Measurements from ENCODE around the gene SLC19A1. TPM values are rescaled to one million over a fixed set of nuclear protein-coding genes. Genes with fewer than 3 reads are reported as not detected.
"Not testable (repeated sequence)": the region's sequence is repeated elsewhere in the genome, so short reads cannot be mapped to it uniquely, and the experiment has no call there.

Gene SLC19A1
- total RNA-seq, 1 donor from 2014 or later: 6.5 TPM

GRCh38 chr21:45531393-45532215 lies 10.6 kb downstream of the SLC19A1 start:
- Mint-ChIP-seq H3K4me1 (ENCODE audit: low read depth) (peaks cover 5% of the 10 kb centered on the region), H3K4me3 (ENCODE audit: unreplicated experiment) (no peak overlapping the region), H3K9me3 (ENCODE audit: low read depth) (no peaks in the 10 kb centered on the region), H3K27ac (ENCODE audit: unreplicated experiment) (no peak overlapping the region), H3K36me3 (ENCODE audit: low read depth) (peaks cover 1% of the 10 kb centered on the region), H3K27me3 (ENCODE audit: low read depth) (no peaks in the 10 kb centered on the region)
- DNase-seq (ENCODE audit: low spot score): peak; percentile 90
- TF ChIP-seq, protein P1, sequence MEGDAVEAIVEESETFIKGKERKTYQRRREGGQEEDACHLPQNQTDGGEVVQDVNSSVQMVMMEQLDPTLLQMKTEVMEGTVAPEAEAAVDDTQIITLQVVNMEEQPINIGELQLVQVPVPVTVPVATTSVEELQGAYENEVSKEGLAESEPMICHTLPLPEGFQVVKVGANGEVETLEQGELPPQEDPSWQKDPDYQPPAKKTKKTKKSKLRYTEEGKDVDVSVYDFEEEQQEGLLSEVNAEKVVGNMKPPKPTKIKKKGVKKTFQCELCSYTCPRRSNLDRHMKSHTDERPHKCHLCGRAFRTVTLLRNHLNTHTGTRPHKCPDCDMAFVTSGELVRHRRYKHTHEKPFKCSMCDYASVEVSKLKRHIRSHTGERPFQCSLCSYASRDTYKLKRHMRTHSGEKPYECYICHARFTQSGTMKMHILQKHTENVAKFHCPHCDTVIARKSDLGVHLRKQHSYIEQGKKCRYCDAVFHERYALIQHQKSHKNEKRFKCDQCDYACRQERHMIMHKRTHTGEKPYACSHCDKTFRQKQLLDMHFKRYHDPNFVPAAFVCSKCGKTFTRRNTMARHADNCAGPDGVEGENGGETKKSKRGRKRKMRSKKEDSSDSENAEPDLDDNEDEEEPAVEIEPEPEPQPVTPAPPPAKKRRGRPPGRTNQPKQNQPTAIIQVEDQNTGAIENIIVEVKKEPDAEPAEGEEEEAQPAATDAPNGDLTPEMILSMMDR (IDR thresholded peaks at IDR 0.05): no peak

DNA sequence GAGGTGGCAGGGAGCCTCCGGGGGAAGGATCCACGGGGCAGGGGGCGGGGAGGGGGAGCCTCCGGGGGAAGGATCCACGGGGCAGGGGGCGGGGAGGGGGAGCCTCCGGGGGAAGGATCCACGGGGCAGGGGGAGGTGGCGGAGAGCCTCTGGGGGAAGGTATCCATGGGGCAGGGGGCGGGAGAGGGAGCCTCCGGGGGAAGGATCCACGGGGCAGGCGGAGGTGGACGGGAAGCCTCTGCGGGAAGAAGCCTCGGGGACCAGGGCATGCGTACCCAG lies 11.2 kb downstream of the SLC19A1 start:
- not testable (repeated sequence) for DNase-seq (ENCODE audit: low spot score); H3K36me3 Mint-ChIP-seq (ENCODE audit: low read depth); H3K27ac Mint-ChIP-seq (ENCODE audit: unreplicated experiment); H3K9me3 Mint-ChIP-seq (ENCODE audit: low read depth); H3K27me3 Mint-ChIP-seq (ENCODE audit: low read depth); H3K4me1 Mint-ChIP-seq (ENCODE audit: low read depth); H3K4me3 Mint-ChIP-seq (ENCODE audit: unreplicated experiment)

DNA sequence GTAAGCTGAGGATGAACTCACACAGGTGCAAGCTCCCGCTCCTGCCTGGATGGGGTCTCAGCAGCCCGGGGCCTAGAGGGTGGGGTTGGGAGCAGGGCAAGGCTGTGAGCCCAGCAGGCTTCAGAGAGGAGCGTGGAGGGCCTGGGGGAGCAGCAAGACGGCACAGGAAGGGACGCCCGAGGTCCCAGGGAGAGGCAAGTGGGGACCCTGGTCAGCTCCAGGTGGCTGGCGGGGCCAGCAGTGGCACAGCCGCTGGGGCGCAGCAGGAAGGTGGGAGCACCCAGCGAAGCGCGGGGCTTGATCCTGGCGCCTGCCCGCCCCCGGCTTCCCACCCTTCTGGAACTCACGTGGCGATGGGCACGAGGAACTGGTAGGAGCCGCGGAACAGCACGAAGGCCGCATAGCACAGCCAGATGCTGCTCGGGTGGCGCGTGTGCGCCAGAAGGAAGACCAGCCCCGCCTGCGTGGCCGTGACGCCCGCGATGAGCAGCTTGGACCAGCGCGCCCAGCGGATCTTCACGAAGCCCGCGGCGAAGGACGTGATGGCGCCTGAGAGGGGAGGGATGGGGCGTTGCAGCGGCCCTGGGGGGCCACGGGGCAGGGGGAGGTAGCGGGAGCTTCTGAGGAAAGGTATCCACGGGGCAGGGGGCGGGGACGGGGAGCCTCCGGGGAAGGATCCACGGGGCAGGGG lies 11.7 kb downstream of the SLC19A1 start:
- Mint-ChIP-seq H3K27ac (ENCODE audit: unreplicated experiment) (no peak overlapping the region), H3K27me3 (ENCODE audit: low read depth) (no peaks in the 10 kb centered on the region), H3K36me3 (ENCODE audit: low read depth) (no peaks in the 10 kb centered on the region), H3K9me3 (ENCODE audit: low read depth) (no peaks in the 10 kb centered on the region), H3K4me3 (ENCODE audit: unreplicated experiment) (no peak overlapping the region), H3K4me1 (ENCODE audit: low read depth) (peaks cover 5% of the 10 kb centered on the region)
- TF ChIP-seq, protein P1 (IDR thresholded peaks at IDR 0.05): no peak
- peak; percentile 81 for DNase-seq (ENCODE audit: low spot score)

GRCh38 chr21:45529785-45530422 lies 12.3 kb downstream of the SLC19A1 start:
- Mint-ChIP-seq H3K27me3 (ENCODE audit: low read depth) (no peaks in the 10 kb centered on the region), H3K9me3 (ENCODE audit: low read depth) (no peaks in the 10 kb centered on the region), H3K4me3 (ENCODE audit: unreplicated experiment) (no peak overlapping the region), H3K36me3 (ENCODE audit: low read depth) (no peaks in the 10 kb centered on the region), H3K27ac (ENCODE audit: unreplicated experiment) (no peak overlapping the region), H3K4me1 (ENCODE audit: low read depth) (peaks cover 5% of the 10 kb centered on the region)
- no peak for DNase-seq (ENCODE audit: low spot score)
- TF ChIP-seq, protein P1 (IDR thresholded peaks at IDR 0.05): no peak

DNA sequence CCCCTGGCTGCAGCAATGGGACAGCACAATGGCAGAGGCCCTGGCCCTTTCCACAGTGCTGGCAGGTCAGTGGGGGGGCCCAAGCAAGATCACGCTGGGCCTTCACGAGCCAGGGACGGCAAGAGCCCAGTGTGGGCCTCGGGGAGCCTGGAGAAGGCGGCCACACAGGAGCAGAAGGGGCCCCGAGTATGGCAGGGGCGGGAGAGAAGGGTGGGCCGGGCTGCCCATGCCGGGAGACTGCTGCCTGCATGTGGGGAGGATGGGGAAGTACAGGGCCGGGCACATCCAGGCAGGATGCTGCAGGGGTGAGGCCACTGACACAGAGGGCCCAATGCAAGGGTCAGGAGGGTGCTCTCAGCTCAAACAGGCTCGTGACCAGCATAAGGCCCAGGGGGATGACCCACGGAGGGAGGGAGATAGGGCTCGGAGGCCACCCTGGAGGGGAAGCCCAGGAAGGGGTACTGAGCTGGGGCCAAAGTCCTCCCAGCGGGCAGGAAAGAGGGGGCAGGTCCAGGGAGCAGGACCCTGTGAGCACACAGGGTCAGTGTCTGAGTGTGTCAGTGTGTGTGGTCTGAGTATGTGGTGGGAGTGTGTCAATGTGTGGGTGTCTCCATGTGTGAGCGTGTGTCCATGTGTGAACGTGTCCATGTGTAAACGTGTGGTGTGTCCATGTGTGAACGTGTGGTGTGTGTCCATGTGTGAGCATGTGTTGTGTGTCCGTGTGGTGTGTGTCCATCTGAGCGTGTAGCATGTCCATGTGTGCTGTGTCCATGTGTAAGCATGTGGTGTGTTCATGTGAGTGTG lies 13.1 kb downstream of the SLC19A1 start:
- H3K4me3 Mint-ChIP-seq (ENCODE audit: unreplicated experiment): no peak overlapping the region

More for the DNA sequence above, 13.1 kb downstream of the SLC19A1 start:
- H3K36me3 Mint-ChIP-seq (ENCODE audit: low read depth): no peaks in the 10 kb centered on the region
- no peaks in the 10 kb centered on the region for H3K27me3 Mint-ChIP-seq (ENCODE audit: low read depth)
- no peaks in the 10 kb centered on the region for H3K9me3 Mint-ChIP-seq (ENCODE audit: low read depth)
- no peak overlapping the region for H3K27ac Mint-ChIP-seq (ENCODE audit: unreplicated experiment)
- TF ChIP-seq, protein P1 (IDR thresholded peaks at IDR 0.05): no peak
- no peaks in the 10 kb centered on the region for H3K4me1 Mint-ChIP-seq (ENCODE audit: low read depth)
- DNase-seq (ENCODE audit: low spot score): peak; percentile 68
